GM21381 (cell line): Measurements from ENCODE around the gene SCFD1.
"Not testable (repeated sequence)": the region's sequence is repeated elsewhere in the genome, so short reads cannot be mapped to it uniquely, and the experiment has no call there.

Source experiments
- ATAC-seq: cut with Tn5 transposase; IDR thresholded peaks from one replicate; pipeline ENCODE4 v1.9.1; 2021; ENCODE audit warnings: mild to moderate bottlenecking, moderate library complexity; ENCODE audit not compliant: unreplicated experiment

The SCFD1 gene

GRCh38 chr14:30669594-30669993 lies 47.5 kb downstream of the SCFD1 start:
- no peak for ATAC-seq

- ATAC-seq, result no peak
Measured at GRCh38 chr14:30673071-30673470, 51.0 kb downstream of the SCFD1 start.

- no peak for ATAC-seq
Measured at GRCh38 chr14:30678926-30679431, 56.9 kb downstream of the SCFD1 start.

- ATAC-seq, result no peak
Measured at GRCh38 chr14:30680036-30680435, 57.9 kb downstream of the SCFD1 start.

- ATAC-seq, result not testable (repeated sequence)
Measured at GRCh38 chr14:30680776-30681175, 58.7 kb downstream of the SCFD1 start.

GRCh38 chr14:30681752-30682355 lies 59.7 kb downstream of the SCFD1 start:
- no peak for ATAC-seq

- not testable (repeated sequence) for ATAC-seq
Measured at GRCh38 chr14:30690487-30691355, 68.6 kb downstream of the SCFD1 start.

GRCh38 chr14:30691751-30692398 lies 69.8 kb downstream of the SCFD1 start:
- no peak for ATAC-seq

- no peak for ATAC-seq
Measured at GRCh38 chr14:30692669-30693068, 70.5 kb downstream of the SCFD1 start.

- ATAC-seq, result no peak
Measured at GRCh38 chr14:30698463-30698862, 76.3 kb downstream of the SCFD1 start.

- no peak for ATAC-seq
Measured at GRCh38 chr14:30706704-30707103, 84.6 kb downstream of the SCFD1 start.

- ATAC-seq, result no peak
Measured at GRCh38 chr14:30708157-30708556, 86.0 kb downstream of the SCFD1 start.

- ATAC-seq, result no peak
Measured at GRCh38 chr14:30709201-30709600, 87.1 kb downstream of the SCFD1 start.

- no peak for ATAC-seq
Measured at GRCh38 chr14:30710876-30711275, 88.8 kb downstream of the SCFD1 start.

- ATAC-seq, result no peak
Measured at GRCh38 chr14:30719137-30719536, 97.0 kb downstream of the SCFD1 start.

GRCh38 chr14:30725763-30726162 lies 103.6 kb downstream of the SCFD1 start:
- no peak for ATAC-seq

GRCh38 chr14:30728471-30728870 lies 106.4 kb downstream of the SCFD1 start:
- no peak for ATAC-seq

GRCh38 chr14:30737916-30738315 lies 115.8 kb downstream of the SCFD1 start:
- ATAC-seq, result no peak

- no peak for ATAC-seq
Measured at GRCh38 chr14:30738978-30739377, 116.9 kb downstream of the SCFD1 start.

GRCh38 chr14:30748343-30748742 lies 126.2 kb downstream of the SCFD1 start:
- ATAC-seq, result no peak

GRCh38 chr14:30751646-30752416 lies 129.7 kb downstream of the SCFD1 start:
- ATAC-seq, result no peak
